ENCODE results near the gene TXNDC11. TPM values are rescaled to one million over a fixed set of nuclear protein-coding genes. Genes with fewer than 3 reads are reported as not detected.

TXNDC11 gene
- total and polyA plus RNA-seq, 2 experiments from 2014 or later, result 6.8 to 12.0 TPM

DNA sequence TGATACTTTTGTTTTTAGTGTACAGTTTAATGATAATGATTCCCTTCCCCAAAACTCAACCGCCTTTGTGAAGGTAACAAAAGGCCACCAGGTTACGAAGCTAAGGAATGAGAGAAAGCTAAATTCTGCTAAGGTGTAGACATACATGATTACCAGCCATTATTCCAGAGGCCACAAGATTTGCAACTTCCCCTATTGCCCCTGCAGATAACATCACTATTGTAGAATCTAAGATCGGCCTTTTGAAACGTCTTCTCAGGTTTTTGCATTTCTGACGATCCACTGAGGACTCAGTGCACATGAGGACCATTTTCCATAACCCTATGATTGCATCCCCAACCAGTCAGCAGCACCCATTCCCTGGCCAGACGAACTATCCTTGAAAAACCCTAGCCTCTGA lies 108.3 kb downstream of the TXNDC11 start:
- no peaks in the 10 kb centered on the region; the same call in 2 of the 3 replicates for H3K9me3 Mint-ChIP-seq
- no peaks in the 10 kb centered on the region for H4K20me1 ChIP-seq (replicated peaks; ENCODE audit: insufficient read depth)

More for the DNA sequence above, 108.3 kb downstream of the TXNDC11 start:
- peaks cover 26% of the 10 kb centered on the region for H3K4me1 Mint-ChIP-seq
- no peak for DNase-seq (ENCODE audit: low spot score)
- Histone ChIP-seq H3K36me3 (ENCODE audit: insufficient read depth) (no peaks in the 10 kb centered on the region), H3K4me1 (ENCODE audit: insufficient read depth) (peaks cover 6% of the 10 kb centered on the region; the same call in 1 of the 2 replicates), H2AFZ (no peak overlapping the region), H3K4me2 (no peak overlapping the region), H3K79me2 (replicated peaks; ENCODE audit: insufficient read depth) (no peaks in the 10 kb centered on the region), H3K4me3 (no peak overlapping the region), H3F3A (replicated peaks; ENCODE audit: low read depth) (peaks cover 14% of the 10 kb centered on the region; the same call in 1 of the 2 replicates), H3K27ac (ENCODE audit: low read depth) (no peak overlapping the region), H3K27me3 (ENCODE audit: insufficient read depth) (no peaks in the 10 kb centered on the region), H3K9me2 (ENCODE audit: insufficient read depth) (no peaks in the 10 kb centered on the region)
- H3K4me3 Mint-ChIP-seq, result no peak overlapping the region
- no peak for ATAC-seq
- no peaks in the 10 kb centered on the region for H3K36me3 Mint-ChIP-seq (ENCODE audit: low read depth)
- no peak overlapping the region for H3K27ac Mint-ChIP-seq
- no peak for TF ChIP-seq JUNB (IDR thresholded peaks at IDR 0.05; ENCODE audit: unreplicated experiment)
- TF ChIP-seq, protein P1, sequence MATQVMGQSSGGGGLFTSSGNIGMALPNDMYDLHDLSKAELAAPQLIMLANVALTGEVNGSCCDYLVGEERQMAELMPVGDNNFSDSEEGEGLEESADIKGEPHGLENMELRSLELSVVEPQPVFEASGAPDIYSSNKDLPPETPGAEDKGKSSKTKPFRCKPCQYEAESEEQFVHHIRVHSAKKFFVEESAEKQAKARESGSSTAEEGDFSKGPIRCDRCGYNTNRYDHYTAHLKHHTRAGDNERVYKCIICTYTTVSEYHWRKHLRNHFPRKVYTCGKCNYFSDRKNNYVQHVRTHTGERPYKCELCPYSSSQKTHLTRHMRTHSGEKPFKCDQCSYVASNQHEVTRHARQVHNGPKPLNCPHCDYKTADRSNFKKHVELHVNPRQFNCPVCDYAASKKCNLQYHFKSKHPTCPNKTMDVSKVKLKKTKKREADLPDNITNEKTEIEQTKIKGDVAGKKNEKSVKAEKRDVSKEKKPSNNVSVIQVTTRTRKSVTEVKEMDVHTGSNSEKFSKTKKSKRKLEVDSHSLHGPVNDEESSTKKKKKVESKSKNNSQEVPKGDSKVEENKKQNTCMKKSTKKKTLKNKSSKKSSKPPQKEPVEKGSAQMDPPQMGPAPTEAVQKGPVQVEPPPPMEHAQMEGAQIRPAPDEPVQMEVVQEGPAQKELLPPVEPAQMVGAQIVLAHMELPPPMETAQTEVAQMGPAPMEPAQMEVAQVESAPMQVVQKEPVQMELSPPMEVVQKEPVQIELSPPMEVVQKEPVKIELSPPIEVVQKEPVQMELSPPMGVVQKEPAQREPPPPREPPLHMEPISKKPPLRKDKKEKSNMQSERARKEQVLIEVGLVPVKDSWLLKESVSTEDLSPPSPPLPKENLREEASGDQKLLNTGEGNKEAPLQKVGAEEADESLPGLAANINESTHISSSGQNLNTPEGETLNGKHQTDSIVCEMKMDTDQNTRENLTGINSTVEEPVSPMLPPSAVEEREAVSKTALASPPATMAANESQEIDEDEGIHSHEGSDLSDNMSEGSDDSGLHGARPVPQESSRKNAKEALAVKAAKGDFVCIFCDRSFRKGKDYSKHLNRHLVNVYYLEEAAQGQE (IDR thresholded peaks at IDR 0.05; ENCODE audit: unreplicated experiment), result no peak
- TF ChIP-seq EZH2phosphoT487 (IDR thresholded peaks at IDR 0.05; ENCODE audit: unreplicated experiment), result no peak
- TF ChIP-seq, protein P2, sequence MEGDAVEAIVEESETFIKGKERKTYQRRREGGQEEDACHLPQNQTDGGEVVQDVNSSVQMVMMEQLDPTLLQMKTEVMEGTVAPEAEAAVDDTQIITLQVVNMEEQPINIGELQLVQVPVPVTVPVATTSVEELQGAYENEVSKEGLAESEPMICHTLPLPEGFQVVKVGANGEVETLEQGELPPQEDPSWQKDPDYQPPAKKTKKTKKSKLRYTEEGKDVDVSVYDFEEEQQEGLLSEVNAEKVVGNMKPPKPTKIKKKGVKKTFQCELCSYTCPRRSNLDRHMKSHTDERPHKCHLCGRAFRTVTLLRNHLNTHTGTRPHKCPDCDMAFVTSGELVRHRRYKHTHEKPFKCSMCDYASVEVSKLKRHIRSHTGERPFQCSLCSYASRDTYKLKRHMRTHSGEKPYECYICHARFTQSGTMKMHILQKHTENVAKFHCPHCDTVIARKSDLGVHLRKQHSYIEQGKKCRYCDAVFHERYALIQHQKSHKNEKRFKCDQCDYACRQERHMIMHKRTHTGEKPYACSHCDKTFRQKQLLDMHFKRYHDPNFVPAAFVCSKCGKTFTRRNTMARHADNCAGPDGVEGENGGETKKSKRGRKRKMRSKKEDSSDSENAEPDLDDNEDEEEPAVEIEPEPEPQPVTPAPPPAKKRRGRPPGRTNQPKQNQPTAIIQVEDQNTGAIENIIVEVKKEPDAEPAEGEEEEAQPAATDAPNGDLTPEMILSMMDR (conservative IDR thresholded peaks at IDR 0.05; ENCODE audit: low read depth in 2 of 2), result no peak
- TF ChIP-seq, protein P3, sequence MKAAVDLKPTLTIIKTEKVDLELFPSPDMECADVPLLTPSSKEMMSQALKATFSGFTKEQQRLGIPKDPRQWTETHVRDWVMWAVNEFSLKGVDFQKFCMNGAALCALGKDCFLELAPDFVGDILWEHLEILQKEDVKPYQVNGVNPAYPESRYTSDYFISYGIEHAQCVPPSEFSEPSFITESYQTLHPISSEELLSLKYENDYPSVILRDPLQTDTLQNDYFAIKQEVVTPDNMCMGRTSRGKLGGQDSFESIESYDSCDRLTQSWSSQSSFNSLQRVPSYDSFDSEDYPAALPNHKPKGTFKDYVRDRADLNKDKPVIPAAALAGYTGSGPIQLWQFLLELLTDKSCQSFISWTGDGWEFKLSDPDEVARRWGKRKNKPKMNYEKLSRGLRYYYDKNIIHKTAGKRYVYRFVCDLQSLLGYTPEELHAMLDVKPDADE (IDR thresholded peaks at IDR 0.05), result no peak
- no peak for TF ChIP-seq ZNF114 (CRISPR knock-in tag; IDR thresholded peaks at IDR 0.05)
- TF ChIP-seq, protein P4, sequence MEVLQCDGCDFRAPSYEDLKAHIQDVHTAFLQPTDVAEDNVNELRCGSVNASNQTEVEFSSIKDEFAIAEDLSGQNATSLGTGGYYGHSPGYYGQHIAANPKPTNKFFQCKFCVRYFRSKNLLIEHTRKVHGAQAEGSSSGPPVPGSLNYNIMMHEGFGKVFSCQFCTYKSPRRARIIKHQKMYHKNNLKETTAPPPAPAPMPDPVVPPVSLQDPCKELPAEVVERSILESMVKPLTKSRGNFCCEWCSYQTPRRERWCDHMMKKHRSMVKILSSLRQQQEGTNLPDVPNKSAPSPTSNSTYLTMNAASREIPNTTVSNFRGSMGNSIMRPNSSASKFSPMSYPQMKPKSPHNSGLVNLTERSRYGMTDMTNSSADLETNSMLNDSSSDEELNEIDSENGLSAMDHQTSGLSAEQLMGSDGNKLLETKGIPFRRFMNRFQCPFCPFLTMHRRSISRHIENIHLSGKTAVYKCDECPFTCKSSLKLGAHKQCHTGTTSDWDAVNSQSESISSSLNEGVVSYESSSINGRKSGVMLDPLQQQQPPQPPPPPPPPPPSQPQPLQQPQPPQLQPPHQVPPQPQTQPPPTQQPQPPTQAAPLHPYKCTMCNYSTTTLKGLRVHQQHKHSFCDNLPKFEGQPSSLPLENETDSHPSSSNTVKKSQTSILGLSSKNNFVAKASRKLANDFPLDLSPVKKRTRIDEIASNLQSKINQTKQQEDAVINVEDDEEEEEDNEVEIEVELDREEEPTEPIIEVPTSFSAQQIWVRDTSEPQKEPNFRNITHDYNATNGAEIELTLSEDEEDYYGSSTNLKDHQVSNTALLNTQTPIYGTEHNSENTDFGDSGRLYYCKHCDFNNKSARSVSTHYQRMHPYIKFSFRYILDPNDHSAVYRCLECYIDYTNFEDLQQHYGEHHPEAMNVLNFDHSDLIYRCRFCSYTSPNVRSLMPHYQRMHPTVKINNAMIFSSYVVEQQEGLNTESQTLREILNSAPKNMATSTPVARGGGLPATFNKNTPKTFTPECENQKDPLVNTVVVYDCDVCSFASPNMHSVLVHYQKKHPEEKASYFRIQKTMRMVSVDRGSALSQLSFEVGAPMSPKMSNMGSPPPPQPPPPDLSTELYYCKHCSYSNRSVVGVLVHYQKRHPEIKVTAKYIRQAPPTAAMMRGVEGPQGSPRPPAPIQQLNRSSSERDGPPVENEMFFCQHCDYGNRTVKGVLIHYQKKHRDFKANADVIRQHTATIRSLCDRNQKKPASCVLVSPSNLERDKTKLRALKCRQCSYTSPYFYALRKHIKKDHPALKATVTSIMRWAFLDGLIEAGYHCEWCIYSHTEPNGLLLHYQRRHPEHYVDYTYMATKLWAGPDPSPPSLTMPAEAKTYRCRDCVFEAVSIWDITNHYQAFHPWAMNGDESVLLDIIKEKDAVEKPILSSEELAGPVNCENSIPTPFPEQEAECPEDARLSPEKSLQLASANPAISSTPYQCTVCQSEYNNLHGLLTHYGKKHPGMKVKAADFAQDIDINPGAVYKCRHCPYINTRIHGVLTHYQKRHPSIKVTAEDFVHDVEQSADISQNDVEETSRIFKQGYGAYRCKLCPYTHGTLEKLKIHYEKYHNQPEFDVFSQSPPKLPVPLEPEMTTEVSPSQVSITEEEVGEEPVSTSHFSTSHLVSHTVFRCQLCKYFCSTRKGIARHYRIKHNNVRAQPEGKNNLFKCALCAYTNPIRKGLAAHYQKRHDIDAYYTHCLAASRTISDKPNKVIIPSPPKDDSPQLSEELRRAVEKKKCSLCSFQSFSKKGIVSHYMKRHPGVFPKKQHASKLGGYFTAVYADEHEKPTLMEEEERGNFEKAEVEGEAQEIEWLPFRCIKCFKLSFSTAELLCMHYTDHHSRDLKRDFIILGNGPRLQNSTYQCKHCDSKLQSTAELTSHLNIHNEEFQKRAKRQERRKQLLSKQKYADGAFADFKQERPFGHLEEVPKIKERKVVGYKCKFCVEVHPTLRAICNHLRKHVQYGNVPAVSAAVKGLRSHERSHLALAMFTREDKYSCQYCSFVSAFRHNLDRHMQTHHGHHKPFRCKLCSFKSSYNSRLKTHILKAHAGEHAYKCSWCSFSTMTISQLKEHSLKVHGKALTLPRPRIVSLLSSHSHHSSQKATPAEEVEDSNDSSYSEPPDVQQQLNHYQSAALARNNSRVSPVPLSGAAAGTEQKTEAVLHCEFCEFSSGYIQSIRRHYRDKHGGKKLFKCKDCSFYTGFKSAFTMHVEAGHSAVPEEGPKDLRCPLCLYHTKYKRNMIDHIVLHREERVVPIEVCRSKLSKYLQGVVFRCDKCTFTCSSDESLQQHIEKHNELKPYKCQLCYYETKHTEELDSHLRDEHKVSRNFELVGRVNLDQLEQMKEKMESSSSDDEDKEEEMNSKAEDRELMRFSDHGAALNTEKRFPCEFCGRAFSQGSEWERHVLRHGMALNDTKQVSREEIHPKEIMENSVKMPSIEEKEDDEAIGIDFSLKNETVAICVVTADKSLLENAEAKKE (CRISPR knock-in tag; IDR thresholded peaks at IDR 0.05), result no peak
- no peak for TF ChIP-seq NANOG (IDR thresholded peaks at IDR 0.05; ENCODE audit: borderline replicate concordance)
- TF ChIP-seq POLR2AphosphoS5 (IDR thresholded peaks at IDR 0.05; ENCODE audit: low read depth), result no peak
- no peak for TF ChIP-seq ZNF331 (CRISPR knock-in tag; IDR thresholded peaks at IDR 0.05; ENCODE audit: low read depth)
- no peak for TF ChIP-seq STAT1 (IDR thresholded peaks at IDR 0.05; ENCODE audit: unreplicated experiment)
- TF ChIP-seq CREB1 (CRISPR knock-in tag; IDR thresholded peaks at IDR 0.05; ENCODE audit: low read depth), result no peak
- no peak for TF ChIP-seq EZH2 (IDR thresholded peaks at IDR 0.05; ENCODE audit: low read depth, unreplicated experiment)
- H3K27me3 Mint-ChIP-seq (ENCODE audit: insufficient read depth, low read depth, poor library complexity), result peaks cover 11% of the 10 kb centered on the region
